ENCODE data around the gene F11R.

GRCh38 chr1:161045736-161046604 is 25.0 kb upstream of the F11R start, which contains the start of gene USF1:
- peak in 1 of 2 donors; percentile 75 for TF ChIP-seq POLR2A (IDR thresholded peaks at IDR 0.05)
- TF ChIP-seq CTCF (IDR thresholded peaks at IDR 0.05): no peak
- peak; percentile 90 to 98 for TF ChIP-seq POLR2AphosphoS5 (IDR thresholded peaks at IDR 0.05; ENCODE audit: insufficient read depth in 1 of 2, low read depth in 1 of 2)
